ENCODE results near the gene OIT3. TPM values are rescaled to one million over a fixed set of nuclear protein-coding genes. Genes with fewer than 3 reads are reported as not detected.

The OIT3 gene
- total RNA-seq, 1 donor from 2014 or later, result not detected

GRCh38 chr10:72954230-72954595 is 60.7 kb downstream of the OIT3 start:
- DNase-seq (no peak), ATAC-seq (ENCODE audit: low read depth) (no peak)
- Mint-ChIP-seq H3K4me3 (no peak overlapping the region), H3K4me1 (no peaks in the 10 kb centered on the region), H3K36me3 (ENCODE audit: low read depth) (no peaks in the 10 kb centered on the region), H3K27ac (no peak overlapping the region), H3K9me3 (no peaks in the 10 kb centered on the region), H3K27me3 (peaks cover 11% of the 10 kb centered on the region)
- TF ChIP-seq CTCF (IDR thresholded peaks at IDR 0.05), result no peak
- intact Hi-C loops (cut with micrococcal nuclease), result no loop called here
- CTCF ChIA-PET, result interaction anchor here (0.5 kb wide), 1 partner anchor 141 kb away, joined by 5 read pairs; no protein-coding TSS in a partner anchor
- POLR2A ChIA-PET, result interaction anchor here (0.5 kb wide), 1 partner anchor 216 kb away, joined by 4 read pairs; no protein-coding TSS in a partner anchor

GRCh38 chr10:72954596-72955554 is 61.3 kb downstream of the OIT3 start, which contains the start of gene PLA2G12B:
PLA2G12B (minus strand) TSS chr10:72954806; CDS start chr10:72954685, 121 bp downstream.
- intact Hi-C loops (cut with micrococcal nuclease), result no loop called here

GRCh38 chr10:72956001-72956400 is 62.5 kb downstream of the OIT3 start:
- POLR2A ChIA-PET, result no interaction called here
- Mint-ChIP-seq H3K4me1 (no peaks in the 10 kb centered on the region), H3K9me3 (no peaks in the 10 kb centered on the region), H3K27me3 (peaks cover 11% of the 10 kb centered on the region), H3K4me3 (no peak overlapping the region), H3K27ac (no peak overlapping the region), H3K36me3 (ENCODE audit: low read depth) (no peaks in the 10 kb centered on the region)
- DNase-seq (no peak), ATAC-seq (ENCODE audit: low read depth) (no peak)
- intact Hi-C loops (cut with micrococcal nuclease), result no loop called here
- no peak for TF ChIP-seq CTCF (IDR thresholded peaks at IDR 0.05)
- CTCF ChIA-PET, result no interaction called here

More at GRCh38 chr10:72954596-72955554, 61.3 kb downstream of the OIT3 start, which contains the start of gene PLA2G12B:
- no peaks in the 10 kb centered on the region for H3K4me1 Mint-ChIP-seq
- no peaks in the 10 kb centered on the region for H3K9me3 Mint-ChIP-seq
- TF ChIP-seq CTCF (IDR thresholded peaks at IDR 0.05), result no peak
- peaks cover 11% of the 10 kb centered on the region for H3K27me3 Mint-ChIP-seq
- no peak within 1 kb of the TSS for H3K4me3 Mint-ChIP-seq
- no peak for DNase-seq
- H3K27ac Mint-ChIP-seq, result no peak within 1 kb of the TSS
- H3K36me3 Mint-ChIP-seq (ENCODE audit: low read depth), result no peaks in the 10 kb centered on the region
- CTCF ChIA-PET, result interaction anchor here (0.5 kb wide), 1 partner anchor 140 kb away, joined by 5 read pairs; no protein-coding TSS in a partner anchor
- no peak for ATAC-seq (ENCODE audit: low read depth)
- POLR2A ChIA-PET, result no interaction called here

- Mint-ChIP-seq H3K9me3 (peaks cover 38% of the 10 kb centered on the region), H3K36me3 (ENCODE audit: low read depth) (peaks cover 8% of the 10 kb centered on the region), H3K27me3 (peaks cover 10% of the 10 kb centered on the region), H3K27ac (no peak overlapping the region), H3K4me1 (no peaks in the 10 kb centered on the region), H3K4me3 (no peak overlapping the region)
- no peak for TF ChIP-seq CTCF (IDR thresholded peaks at IDR 0.05)
- DNase-seq (no peak), ATAC-seq (ENCODE audit: low read depth) (no peak)
- intact Hi-C loops (cut with micrococcal nuclease), result no loop called here
- ChIA-PET POLR2A (no interaction called here), CTCF (no interaction called here)
These were observed 83.3 kb downstream of the OIT3 start for GRCh38 chr10:72976886-72977285.

- peaks cover 6% of the 10 kb centered on the region for H3K27me3 Mint-ChIP-seq
- H3K27ac Mint-ChIP-seq, result no peak overlapping the region
- peaks cover 46% of the 10 kb centered on the region for H3K9me3 Mint-ChIP-seq
- ChIA-PET POLR2A (no interaction called here), CTCF (no interaction called here)
- intact Hi-C loops (cut with micrococcal nuclease), result no loop called here
- TF ChIP-seq CTCF (IDR thresholded peaks at IDR 0.05), result no peak
- H3K36me3 Mint-ChIP-seq (ENCODE audit: low read depth), result peaks cover 8% of the 10 kb centered on the region
- DNase-seq, result no peak
- no peak for ATAC-seq (ENCODE audit: low read depth)
- H3K4me3 Mint-ChIP-seq, result no peak overlapping the region
- H3K4me1 Mint-ChIP-seq, result no peaks in the 10 kb centered on the region
These were observed 86.2 kb downstream of the OIT3 start for GRCh38 chr10:72979709-72980108.
